ENCODE measurements around the gene ELOVL5. TPM values are rescaled to one million over a fixed set of nuclear protein-coding genes. Genes with fewer than 3 reads are reported as not detected.
A peak's percentile ranks its signal among the peaks of the same experiment; 100 is the strongest.

Gene ELOVL5
- polyA plus RNA-seq, 1 donor from 2014 or later, result 31.2 TPM

- H4K20me1 ChIP-seq (ENCODE audit: insufficient read depth), result no peaks in the 10 kb centered on the region
- H3K9ac ChIP-seq (ENCODE audit: low read length), result peak overlapping the region; percentile 75
- H2AFZ ChIP-seq (ENCODE audit: low read depth, low read length), result peak overlapping the region; percentile 80
- TF ChIP-seq MXI1 (conservative IDR thresholded peaks at IDR 0.05; ENCODE audit: poor library complexity, severe bottlenecking), result no peak
- TF ChIP-seq SMC3 (conservative IDR thresholded peaks at IDR 0.05; ENCODE audit: poor library complexity), result no peak
- no peak for TF ChIP-seq TAF1 (IDR thresholded peaks at IDR 0.05; ENCODE audit: low read depth)
- no peak for TF ChIP-seq EP300 (conservative IDR thresholded peaks at IDR 0.05; ENCODE audit: poor library complexity, severe bottlenecking)
- no peak for TF ChIP-seq POLR2AphosphoS5 (IDR thresholded peaks at IDR 0.05)
- TF ChIP-seq RAD21 (conservative IDR thresholded peaks at IDR 0.05), result no peak
- TF ChIP-seq, protein P1, sequence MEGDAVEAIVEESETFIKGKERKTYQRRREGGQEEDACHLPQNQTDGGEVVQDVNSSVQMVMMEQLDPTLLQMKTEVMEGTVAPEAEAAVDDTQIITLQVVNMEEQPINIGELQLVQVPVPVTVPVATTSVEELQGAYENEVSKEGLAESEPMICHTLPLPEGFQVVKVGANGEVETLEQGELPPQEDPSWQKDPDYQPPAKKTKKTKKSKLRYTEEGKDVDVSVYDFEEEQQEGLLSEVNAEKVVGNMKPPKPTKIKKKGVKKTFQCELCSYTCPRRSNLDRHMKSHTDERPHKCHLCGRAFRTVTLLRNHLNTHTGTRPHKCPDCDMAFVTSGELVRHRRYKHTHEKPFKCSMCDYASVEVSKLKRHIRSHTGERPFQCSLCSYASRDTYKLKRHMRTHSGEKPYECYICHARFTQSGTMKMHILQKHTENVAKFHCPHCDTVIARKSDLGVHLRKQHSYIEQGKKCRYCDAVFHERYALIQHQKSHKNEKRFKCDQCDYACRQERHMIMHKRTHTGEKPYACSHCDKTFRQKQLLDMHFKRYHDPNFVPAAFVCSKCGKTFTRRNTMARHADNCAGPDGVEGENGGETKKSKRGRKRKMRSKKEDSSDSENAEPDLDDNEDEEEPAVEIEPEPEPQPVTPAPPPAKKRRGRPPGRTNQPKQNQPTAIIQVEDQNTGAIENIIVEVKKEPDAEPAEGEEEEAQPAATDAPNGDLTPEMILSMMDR (IDR thresholded peaks at IDR 0.05; ENCODE audit: poor library complexity, severe bottlenecking), result no peak
- TF ChIP-seq REST (IDR thresholded peaks at IDR 0.05; ENCODE audit: borderline replicate concordance), result no peak
- no peak for TF ChIP-seq EZH2 (IDR thresholded peaks at IDR 0.05; ENCODE audit: borderline replicate concordance, insufficient read depth, low read length, poor library complexity, severe bottlenecking)
- H3K4me2 ChIP-seq (ENCODE audit: low read length), result peak overlapping the region; percentile 28
- peak overlapping the region; percentile 72 for H3K4me3 ChIP-seq (ENCODE audit: low read length)
- no peaks in the 10 kb centered on the region for H3K9me3 ChIP-seq (ENCODE audit: low read length)
- no peaks in the 10 kb centered on the region for H3K9me2 ChIP-seq (ENCODE audit: insufficient read depth, low read length)
- H3K36me3 ChIP-seq (ENCODE audit: insufficient read depth, low read length), result no peaks in the 10 kb centered on the region
- H3K79me2 ChIP-seq (replicated peaks; ENCODE audit: insufficient read depth, low read length), result no peaks in the 10 kb centered on the region
- no peaks in the 10 kb centered on the region for H3K27me3 ChIP-seq (ENCODE audit: insufficient read depth, low read depth, low read length)
- H3K27ac ChIP-seq (ENCODE audit: low read length), result peak overlapping the region; percentile 71
- no peaks in the 10 kb centered on the region for H3F3A ChIP-seq (ENCODE audit: insufficient read depth, low read length, poor library complexity, severe bottlenecking)
These were observed 11.0 kb upstream of the ELOVL5 start for GRCh38 chr6:53359843-53360092.

- H3K4me3 ChIP-seq (ENCODE audit: low read length), result peak overlapping the region; percentile 72
- H3K4me2 ChIP-seq (ENCODE audit: low read length), result peak overlapping the region; percentile 51
- H3K36me3 ChIP-seq (ENCODE audit: insufficient read depth, low read length), result no peaks in the 10 kb centered on the region
- H3K9ac ChIP-seq (ENCODE audit: low read length), result peak overlapping the region; percentile 75
- no peaks in the 10 kb centered on the region for H3F3A ChIP-seq (ENCODE audit: insufficient read depth, low read length, poor library complexity, severe bottlenecking)
- H3K27me3 ChIP-seq (ENCODE audit: insufficient read depth, low read depth, low read length), result no peaks in the 10 kb centered on the region
- no peaks in the 10 kb centered on the region for H3K79me2 ChIP-seq (replicated peaks; ENCODE audit: insufficient read depth, low read length)
- H3K27ac ChIP-seq (ENCODE audit: low read length), result peak overlapping the region; percentile 71
- no peaks in the 10 kb centered on the region for H3K9me2 ChIP-seq (ENCODE audit: insufficient read depth, low read length)
- H3K9me3 ChIP-seq (ENCODE audit: low read length), result no peaks in the 10 kb centered on the region
- no peaks in the 10 kb centered on the region for H4K20me1 ChIP-seq (ENCODE audit: insufficient read depth)
- H2AFZ ChIP-seq (ENCODE audit: low read depth, low read length), result peak overlapping the region; percentile 80
- TF ChIP-seq POLR2AphosphoS5 (IDR thresholded peaks at IDR 0.05) (peak; percentile 72), REST (IDR thresholded peaks at IDR 0.05; ENCODE audit: borderline replicate concordance) (peak; percentile 15), SMC3 (conservative IDR thresholded peaks at IDR 0.05; ENCODE audit: poor library complexity) (no peak), EP300 (conservative IDR thresholded peaks at IDR 0.05; ENCODE audit: poor library complexity, severe bottlenecking) (peak; percentile 70)
- TF ChIP-seq, protein P1 (IDR thresholded peaks at IDR 0.05; ENCODE audit: poor library complexity, severe bottlenecking), result no peak
These were observed 10.5 kb upstream of the ELOVL5 start for GRCh38 chr6:53359095-53359842.

Data from neural cell (in vitro differentiated cells).